RWPE1 (cell line): ENCODE results near the gene MEIS2.

Experiments
- CTCF ChIA-PET: fragments of 350-600 bp; sonication (Branson Sonifier 250); formaldehyde crosslinking; extraction: SDS; loops from one replicate; lab custom pipeline; 2021; lab: Yijun Ruan, JAX
- POLR2A ChIA-PET: fragments of 400-600 bp; formaldehyde crosslinking; extraction: SDS; loops from one replicate; lab custom pipeline; 2020; ENCODE audit warnings: antibody characterized with exemption; ENCODE audit not compliant: low non-redundant PET; lab: Yijun Ruan, JAX
- DNase-seq: peaks from one replicate; pipeline ENCODE4 v3.0.0; 2012; ENCODE audit warnings: low spot score
- H3K27ac ChIP-seq: fragments of 450-650 bp; 2 replicates; pipeline ENCODE4 v1.5.1; 2017
- CTCF ChIP-seq: fragments of 450-650 bp; conservative IDR thresholded peaks from 2 replicates; pipeline ENCODE4 v1.5.1; 2017; ENCODE audit warnings: low read depth, mild to moderate bottlenecking

MEIS2 gene

DNA sequence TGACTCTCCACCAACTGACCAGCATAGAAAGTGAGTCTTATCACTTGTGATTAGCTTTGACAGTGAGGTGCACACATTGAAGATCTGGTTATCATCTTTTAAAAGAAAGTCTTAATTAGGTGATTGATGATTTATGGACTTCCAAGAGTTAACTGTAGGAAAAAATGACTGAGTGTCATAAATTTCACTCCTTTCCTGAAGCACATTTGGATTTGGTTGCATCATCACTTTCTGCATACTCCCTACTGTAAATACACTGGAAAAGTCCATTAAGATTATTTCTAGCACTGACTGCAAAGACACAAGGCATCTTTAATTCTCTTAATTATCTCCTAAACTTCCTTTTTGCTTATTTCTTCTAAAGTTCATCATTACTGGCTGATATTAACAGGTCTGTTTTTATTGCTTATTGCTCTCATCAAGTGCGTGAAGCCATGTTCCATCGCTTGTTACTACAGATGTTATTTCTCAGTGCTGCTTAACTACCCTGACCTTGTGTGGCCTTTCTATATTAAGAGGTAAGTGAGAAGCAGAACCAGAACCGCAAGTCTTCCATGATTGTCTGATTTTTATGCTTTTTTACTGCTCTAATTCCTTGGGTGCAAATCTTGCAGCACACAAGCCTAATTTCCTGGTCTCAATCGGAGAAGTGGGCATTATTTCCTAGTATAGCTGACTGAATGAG lies 153.2 kb downstream of the MEIS2 start:
- ChIA-PET POLR2A (no interaction called here), CTCF (interaction anchor here (0.6 kb wide), 1 partner anchor 119 kb away, joined by 4 read pairs; no protein-coding TSS in a partner anchor)
- no peak for TF ChIP-seq CTCF
- no peak overlapping the region for H3K27ac ChIP-seq
- DNase-seq: no peak

- TF ChIP-seq CTCF: no peak
- ChIA-PET POLR2A (no interaction called here), CTCF (no interaction called here)
- no peak for DNase-seq
- H3K27ac ChIP-seq: no peak overlapping the region
These were observed 155.9 kb downstream of the MEIS2 start for GRCh38 chr15:36944442-36944841.

DNA sequence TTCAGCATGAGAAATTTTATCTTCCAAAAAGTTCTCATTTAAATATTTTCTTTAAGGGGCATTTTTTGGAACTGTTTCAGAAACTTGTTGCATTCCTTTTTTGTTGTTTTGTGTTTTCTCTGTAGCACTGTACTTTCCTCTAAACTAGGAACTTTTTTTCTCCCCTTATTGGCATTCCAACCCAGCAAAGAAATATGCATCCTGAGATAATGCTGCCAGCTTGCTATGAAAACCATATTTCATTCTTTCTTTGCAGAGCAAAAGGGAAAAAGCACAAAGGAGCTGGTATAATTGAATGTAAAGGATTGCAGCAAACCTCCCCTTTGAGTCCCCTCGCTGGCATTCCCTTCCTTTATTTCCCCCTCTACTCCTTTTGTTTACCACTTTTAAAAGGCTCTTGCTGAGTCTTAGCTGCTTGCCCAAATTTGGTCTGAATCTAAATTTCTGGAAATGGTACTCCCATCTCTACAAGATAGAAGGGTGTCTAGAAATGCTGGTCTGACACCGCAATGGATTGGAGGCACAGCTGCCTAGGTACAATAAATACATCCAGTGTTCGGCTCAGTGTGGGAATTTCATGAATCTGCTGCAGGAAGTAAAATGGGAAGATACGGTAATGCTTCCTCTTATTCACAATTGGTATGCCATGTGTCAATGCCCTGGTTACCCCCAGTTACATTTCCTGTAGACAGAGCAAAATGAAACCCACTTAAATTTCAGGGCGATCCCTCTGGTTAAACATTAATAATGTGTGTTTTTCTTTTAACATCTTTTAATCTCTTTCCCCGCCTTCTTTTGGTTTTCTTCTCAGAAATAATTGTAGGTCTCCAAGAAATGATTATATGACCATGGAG lies 156.6 kb downstream of the MEIS2 start:
- no peak for TF ChIP-seq CTCF
- DNase-seq: no peak
- POLR2A ChIA-PET: no interaction called here
- CTCF ChIA-PET: no interaction called here
- H3K27ac ChIP-seq: no peak overlapping the region

GRCh38 chr15:36942248-36942827 lies 158.0 kb downstream of the MEIS2 start:
- no peak for TF ChIP-seq CTCF
- no peak for DNase-seq
- ChIA-PET CTCF (no interaction called here), POLR2A (no interaction called here)
- no peak overlapping the region for H3K27ac ChIP-seq

- no peak overlapping the region for H3K27ac ChIP-seq
- no peak for DNase-seq
- no peak for TF ChIP-seq CTCF
- ChIA-PET CTCF (no interaction called here), POLR2A (no interaction called here)
These were observed 158.6 kb downstream of the MEIS2 start for GRCh38 chr15:36941798-36942197.

GRCh38 chr15:36940636-36941260 lies 159.6 kb downstream of the MEIS2 start:
- no peak overlapping the region for H3K27ac ChIP-seq
- TF ChIP-seq CTCF: no peak
- ChIA-PET CTCF (no interaction called here), POLR2A (no interaction called here)
- DNase-seq: no peak
